ENCODE data around the gene B3GLCT.

Gene B3GLCT

GRCh38 chr13:31356991-31357390, 157.2 kb downstream of the B3GLCT start:
- DNase-seq: no peak

DNA sequence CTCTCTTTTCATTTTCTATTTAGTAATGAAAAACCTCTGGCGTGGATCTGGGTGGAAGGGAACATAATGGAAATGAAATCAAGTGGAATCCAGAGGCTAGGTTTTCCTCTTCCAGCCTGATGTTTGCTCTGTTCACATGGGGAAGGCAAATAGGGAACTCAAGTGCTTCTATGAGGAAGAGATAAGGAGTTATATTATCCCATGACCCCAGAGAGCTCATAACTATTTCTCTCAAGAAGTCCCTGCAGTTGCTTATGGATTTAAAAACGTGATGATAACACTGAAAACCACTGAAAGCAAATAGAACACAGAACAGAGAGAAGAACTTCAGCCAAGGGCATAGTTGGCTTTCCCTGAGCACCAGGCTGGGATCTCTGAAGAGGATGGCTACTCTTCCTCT, 157.8 kb downstream of the B3GLCT start:
- DNase-seq: no peak

- no peak for DNase-seq
These were observed 161.9 kb downstream of the B3GLCT start for GRCh38 chr13:31361673-31362072.

GRCh38 chr13:31365630-31366029, 165.9 kb downstream of the B3GLCT start:
- DNase-seq: no peak

- no peak for DNase-seq
These were observed 167.6 kb downstream of the B3GLCT start for GRCh38 chr13:31367410-31367809.

DNA sequence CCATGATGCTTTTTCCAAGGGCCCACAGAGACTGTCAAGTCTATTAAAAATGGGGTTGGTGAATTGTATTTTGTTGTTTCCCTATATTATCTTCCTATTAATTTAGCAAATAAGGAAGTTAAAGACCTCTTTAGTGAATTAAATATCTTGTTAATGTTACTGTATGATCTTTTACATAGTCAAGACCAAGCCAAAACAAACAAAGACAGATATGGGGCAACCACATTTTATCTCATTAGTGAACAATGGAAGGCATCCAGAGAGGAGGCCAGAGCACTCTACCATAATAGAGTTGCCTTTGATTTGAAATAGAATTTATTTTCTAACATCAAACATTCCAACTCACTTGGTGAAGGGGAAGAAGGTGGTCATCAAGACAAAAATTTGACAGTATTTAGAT, 169.4 kb downstream of the B3GLCT start:
- peak; percentile 8 for DNase-seq

- no peak for DNase-seq
These were observed 172.7 kb downstream of the B3GLCT start for GRCh38 chr13:31372454-31372853.

GRCh38 chr13:31374682-31375081, 174.9 kb downstream of the B3GLCT start:
- DNase-seq: no peak

GRCh38 chr13:31377946-31378345, 178.2 kb downstream of the B3GLCT start:
- no peak for DNase-seq

- no peak for DNase-seq
These were observed 180.9 kb downstream of the B3GLCT start for GRCh38 chr13:31380715-31381114.

All from fibroblast of skin of back (primary cell).